Mesenchymal stem cell (in vitro differentiated cells and primary cell): Measurements from ENCODE around the gene ATP5MC2.
"Not testable (repeated sequence)": the region's sequence is repeated elsewhere in the genome, so short reads cannot be mapped to it uniquely, and the experiment has no call there.

Source experiments
- DNase-seq: peaks from one replicate; pipeline ENCODE4 v3.0.0-alpha.2; 2013
- H2AFZ ChIP-seq: one replicate; pipeline ENCODE4 v1.6.1; 2013; ENCODE audit warnings: low read depth, mild to moderate bottlenecking, control low read depth, inconsistent platforms, low read length, moderate library complexity
- H2AK5ac ChIP-seq: 2 replicates; pipeline ENCODE4 v1.6.1; 2013; ENCODE audit warnings: low read length, moderate library complexity, mild to moderate bottlenecking, inconsistent platforms; ENCODE audit not compliant: severe bottlenecking
- H2BK120ac ChIP-seq: one replicate; pipeline ENCODE4 v1.6.1; 2013; ENCODE audit warnings: low read depth, mild to moderate bottlenecking, inconsistent platforms, low read length, moderate library complexity
- H2BK12ac ChIP-seq, 2 experiments: one replicate each; pipeline ENCODE4 v1.6.1; 2013; ENCODE audit warnings: inconsistent platforms in 2 of 2, low read length in 2 of 2, mild to moderate bottlenecking in 2 of 2, moderate library complexity in 2 of 2, control low read depth in 1 of 2
- H2BK15ac ChIP-seq: one replicate; pipeline ENCODE4 v1.6.1; 2013; ENCODE audit warnings: mild to moderate bottlenecking, low read depth, inconsistent platforms; ENCODE audit not compliant: poor library complexity, severe bottlenecking
- H2BK5ac ChIP-seq: 2 replicates; pipeline ENCODE4 v1.6.1; 2013; ENCODE audit warnings: low read depth, mild to moderate bottlenecking, low read length, control low read depth, inconsistent platforms; ENCODE audit not compliant: poor library complexity, severe bottlenecking
- H3K14ac ChIP-seq, 2 experiments: one replicate each; pipeline ENCODE4 v1.6.1; 2013; ENCODE audit warnings: inconsistent platforms in 2 of 2, low read length in 2 of 2, control low read depth in 1 of 2, mild to moderate bottlenecking in 1 of 2, moderate library complexity in 1 of 2
- H3K18ac ChIP-seq, 2 experiments: one replicate each; pipeline ENCODE4 v1.6.1; 2013; ENCODE audit warnings: inconsistent platforms in 2 of 2, low read length in 2 of 2, control low read depth in 1 of 2, low read depth in 1 of 2, mild to moderate bottlenecking in 1 of 2
- H3K23ac ChIP-seq, 2 experiments: one replicate each; pipeline ENCODE4 v1.6.1; 2013; ENCODE audit warnings: inconsistent platforms in 2 of 2, low read length in 2 of 2, mild to moderate bottlenecking in 2 of 2, moderate library complexity in 2 of 2, control low read depth in 1 of 2
- H3K27ac ChIP-seq: 2 replicates; pipeline ENCODE4 v1.5.1; 2013; ENCODE audit warnings: mild to moderate bottlenecking, moderate library complexity, low read length, control low read depth, inconsistent platforms; ENCODE audit not compliant: poor library complexity, severe bottlenecking
- H3K27me3 ChIP-seq, 2 experiments: 2 replicates each; pipeline versions ENCODE4 v1.6.1 to v1.7.0; 2013; ENCODE audit warnings: low read length in 2 of 2, mild to moderate bottlenecking in 2 of 2, moderate library complexity in 2 of 2, control low read depth in 1 of 2, inconsistent platforms in 1 of 2; ENCODE audit not compliant: control insufficient read depth in 1 of 2, insufficient read depth in 1 of 2
- H3K36me3 ChIP-seq, 2 experiments: 2 replicates each; pipeline versions ENCODE4 v1.6.1 to v1.7.0; 2013; ENCODE audit warnings: low read length in 2 of 2, control low read depth in 1 of 2, inconsistent platforms in 1 of 2, low read depth in 1 of 2, mild to moderate bottlenecking in 1 of 2; ENCODE audit not compliant: insufficient read depth in 2 of 2, control insufficient read depth in 1 of 2
- H3K4ac ChIP-seq, 2 experiments: one replicate each; pipeline ENCODE4 v1.6.1; 2013; ENCODE audit warnings: inconsistent platforms in 2 of 2, low read length in 2 of 2, mild to moderate bottlenecking in 2 of 2, moderate library complexity in 2 of 2, control low read depth in 1 of 2, low read depth in 1 of 2
- H3K4me1 ChIP-seq: 2 replicates; pipeline ENCODE4 v1.6.1; 2013; ENCODE audit warnings: low read depth, low read length, control low read depth; ENCODE audit not compliant: control insufficient read depth, insufficient read depth
- H3K4me2 ChIP-seq: 2 replicates; pipeline ENCODE4 v1.6.1; 2013; ENCODE audit warnings: low read length, mild to moderate bottlenecking, inconsistent platforms; ENCODE audit not compliant: poor library complexity, severe bottlenecking
- H3K4me3 ChIP-seq, 2 experiments: 2 replicates each; pipeline versions ENCODE4 v1.5.1 to v1.7.0; 2013; ENCODE audit warnings: low read length in 2 of 2, mild to moderate bottlenecking in 2 of 2, control low read depth in 1 of 2, low read depth in 1 of 2; ENCODE audit not compliant: insufficient read depth in 1 of 2
- H3K79me1 ChIP-seq: replicated peaks from 2 replicates; pipeline ENCODE4 v1.6.1; 2013; ENCODE audit warnings: mild to moderate bottlenecking, control low read depth, low read length, inconsistent platforms; ENCODE audit not compliant: poor library complexity, severe bottlenecking
- H3K9ac ChIP-seq: 2 replicates; pipeline ENCODE4 v1.7.0; 2013; ENCODE audit warnings: mild to moderate bottlenecking, low read length, moderate library complexity
- H3K9me3 ChIP-seq: 2 replicates; pipeline ENCODE4 v1.7.0; 2013; ENCODE audit warnings: mild to moderate bottlenecking, low read length; ENCODE audit not compliant: control insufficient read depth
- H4K8ac ChIP-seq: one replicate; pipeline ENCODE4 v1.6.1; 2013; ENCODE audit warnings: inconsistent platforms, mild to moderate bottlenecking, low read length, moderate library complexity
- H4K91ac ChIP-seq: one replicate; pipeline ENCODE4 v1.6.1; 2013; ENCODE audit warnings: mild to moderate bottlenecking, low read length, inconsistent platforms
- WGBS: methylation state at CpG from one replicate; pipeline ENCODE4 v1.1.7; 2013; ENCODE audit warnings: mixed read lengths; 5-methylcytosine and 5-hydroxymethylcytosine counted together

ATP5MC2 gene

DNA sequence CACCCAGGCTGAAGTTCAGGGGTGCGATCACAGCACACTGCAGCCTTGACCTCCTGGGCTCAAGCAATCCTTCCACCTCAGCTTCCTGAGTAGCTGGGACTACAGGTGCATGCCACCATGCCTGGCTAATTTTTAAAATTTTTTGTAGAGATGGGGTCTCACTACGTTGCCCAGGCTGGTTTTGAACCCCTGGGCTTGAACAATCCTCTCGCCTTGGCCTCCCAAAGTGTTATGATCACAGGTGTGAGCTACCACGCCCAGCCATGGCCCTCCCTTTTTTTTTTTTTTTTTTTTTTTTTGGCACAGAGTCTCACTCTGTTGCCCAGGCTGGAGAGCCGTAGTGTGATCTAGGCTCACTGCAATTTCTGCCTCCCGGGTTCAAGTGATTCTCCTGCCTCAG is 42.7 kb upstream of the ATP5MC2 start:
- H2BK5ac ChIP-seq, H2BK12ac ChIP-seq, H2BK15ac ChIP-seq, H3K27ac ChIP-seq, H3K18ac ChIP-seq, H2AFZ ChIP-seq, H3K4me1 ChIP-seq, H3K9ac ChIP-seq, H4K8ac ChIP-seq, H3K27me3 ChIP-seq, DNase-seq, H3K9me3 ChIP-seq, H3K14ac ChIP-seq, H4K91ac ChIP-seq, H3K23ac ChIP-seq, H3K4me3 ChIP-seq, H2AK5ac ChIP-seq, H3K4ac ChIP-seq, H3K4me2 ChIP-seq, H2BK120ac ChIP-seq, H3K79me1 ChIP-seq: not testable (repeated sequence)
- 95% methylated on average over 6 of the region's 6 CpGs for WGBS
- H3K36me3 ChIP-seq, result peaks cover 63 to 93% of the 10 kb centered on the region in 2 experiments

DNA sequence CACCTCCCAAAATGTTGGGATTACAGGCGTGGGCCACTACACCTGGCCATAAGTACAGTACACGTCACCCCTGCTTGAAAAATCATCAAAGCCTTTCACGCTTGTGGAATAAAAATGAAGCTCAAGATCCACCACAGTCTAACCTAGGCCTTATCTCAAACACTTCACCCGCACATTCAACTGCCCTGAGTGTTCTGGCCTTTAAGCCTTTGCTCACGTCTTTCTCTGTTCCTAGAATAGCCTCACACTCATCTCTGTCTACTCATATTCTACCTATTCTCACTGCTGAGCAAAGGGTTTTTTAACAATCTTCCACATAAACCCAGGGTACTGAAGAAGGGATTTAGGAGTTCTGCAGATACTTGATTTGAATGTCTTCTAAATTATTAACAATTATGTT is 41.4 kb upstream of the ATP5MC2 start:
- no peaks in the 10 kb centered on the region for H3K27me3 ChIP-seq
- H3K4me1 ChIP-seq, result no peaks in the 10 kb centered on the region
- no peaks in the 10 kb centered on the region for H3K9me3 ChIP-seq
- H2AFZ ChIP-seq, result no peak overlapping the region
- no peak overlapping the region for H3K4ac ChIP-seq
- no peak overlapping the region for H2AK5ac ChIP-seq
- H3K18ac ChIP-seq, result no peak overlapping the region
- 93% methylated on average over 5 of the region's 5 CpGs for WGBS
- no peak overlapping the region for H3K4me2 ChIP-seq
- H3K36me3 ChIP-seq, result peaks cover 66 to 93% of the 10 kb centered on the region in 2 experiments
- no peak overlapping the region for H3K27ac ChIP-seq
- H3K14ac ChIP-seq, result no peak overlapping the region
- no peak overlapping the region for H2BK12ac ChIP-seq
- H2BK5ac ChIP-seq, result no peak overlapping the region
- H4K8ac ChIP-seq, result no peak overlapping the region
- H3K79me1 ChIP-seq, result no peaks in the 10 kb centered on the region
- no peak overlapping the region for H2BK120ac ChIP-seq
- H3K9ac ChIP-seq, result no peak overlapping the region
- no peak overlapping the region for H2BK15ac ChIP-seq
- no peak overlapping the region for H3K4me3 ChIP-seq
- no peak overlapping the region for H4K91ac ChIP-seq
- no peak overlapping the region for H3K23ac ChIP-seq
- DNase-seq, result no peak

- no peak overlapping the region for H3K18ac ChIP-seq
- peaks cover 1% of the 10 kb centered on the region for H3K4me1 ChIP-seq
- H3K4ac ChIP-seq, result no peak overlapping the region
- no peak overlapping the region for H2BK12ac ChIP-seq
- H3K79me1 ChIP-seq, result no peaks in the 10 kb centered on the region
- 94% methylated on average over 2 of the region's 4 CpGs for WGBS
- H3K4me3 ChIP-seq, result no peak overlapping the region
- peaks cover 58 to 72% of the 10 kb centered on the region in 2 experiments for H3K36me3 ChIP-seq
- H3K4me2 ChIP-seq, result no peak overlapping the region
- H2BK15ac ChIP-seq, result no peak overlapping the region
- H3K14ac ChIP-seq, result no peak overlapping the region
- no peak overlapping the region for H2BK120ac ChIP-seq
- no peak overlapping the region for H4K8ac ChIP-seq
- no peak overlapping the region for H3K27ac ChIP-seq
- no peak overlapping the region for H2AK5ac ChIP-seq
- H3K23ac ChIP-seq, result no peak overlapping the region
- no peak for DNase-seq
- no peak overlapping the region for H4K91ac ChIP-seq
- no peak overlapping the region for H3K9ac ChIP-seq
- no peak overlapping the region for H2AFZ ChIP-seq
- peaks cover 1 to 11% of the 10 kb centered on the region in 2 experiments for H3K27me3 ChIP-seq
- no peaks in the 10 kb centered on the region for H3K9me3 ChIP-seq
- H2BK5ac ChIP-seq, result no peak overlapping the region
These were observed 38.1 kb upstream of the ATP5MC2 start for GRCh38 chr12:53714004-53714403.

DNA sequence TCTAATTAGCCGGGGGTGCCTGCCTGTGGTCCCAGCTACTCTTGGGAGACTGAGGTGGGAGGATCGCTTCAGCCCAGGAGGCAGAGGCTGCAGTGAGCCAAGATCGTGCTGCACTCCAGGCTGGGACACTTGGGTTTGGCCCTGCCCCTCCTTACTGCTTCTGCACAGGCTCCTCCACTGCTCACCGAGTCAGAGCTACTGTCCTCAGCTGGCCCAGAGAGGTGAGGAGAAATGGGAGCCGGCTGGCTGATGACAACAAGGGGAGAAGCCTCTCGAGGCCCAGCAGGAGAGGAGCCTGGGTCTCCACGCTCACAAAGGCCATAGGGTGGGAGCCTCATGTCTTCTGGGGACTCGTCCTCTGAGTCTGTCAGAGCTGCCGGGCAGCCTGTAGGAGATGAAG is 37.6 kb upstream of the ATP5MC2 start:
- H4K91ac ChIP-seq, result no peak overlapping the region
- H3K27me3 ChIP-seq, result peaks cover 6 to 16% of the 10 kb centered on the region in 2 experiments
- H4K8ac ChIP-seq, result no peak overlapping the region
- peaks cover 58 to 70% of the 10 kb centered on the region in 2 experiments for H3K36me3 ChIP-seq
- H3K27ac ChIP-seq, result no peak overlapping the region
- H2BK120ac ChIP-seq, result no peak overlapping the region
- H2BK15ac ChIP-seq, result no peak overlapping the region
- no peak overlapping the region for H3K18ac ChIP-seq
- no peak for DNase-seq
- H3K23ac ChIP-seq, result no peak overlapping the region
- H3K4me2 ChIP-seq, result no peak overlapping the region
- no peak overlapping the region for H2BK12ac ChIP-seq
- H3K4me1 ChIP-seq, result peaks cover 1% of the 10 kb centered on the region
- H3K14ac ChIP-seq, result no peak overlapping the region
- H3K4ac ChIP-seq, result no peak overlapping the region
- H2BK5ac ChIP-seq, result no peak overlapping the region
- H3K9ac ChIP-seq, result no peak overlapping the region
- 88% methylated on average over 9 of the region's 9 CpGs for WGBS
- no peak overlapping the region for H3K4me3 ChIP-seq
- no peaks in the 10 kb centered on the region for H3K79me1 ChIP-seq
- H2AK5ac ChIP-seq, result no peak overlapping the region
- H3K9me3 ChIP-seq, result no peaks in the 10 kb centered on the region
- H2AFZ ChIP-seq, result no peak overlapping the region
